ENCODE results near the gene RAD51B. TPM values are rescaled to one million over a fixed set of nuclear protein-coding genes. Genes with fewer than 3 reads are reported as not detected.

Gene RAD51B
- total RNA-seq, 1 experiment from 2014 or later: 8.5 TPM

DNA sequence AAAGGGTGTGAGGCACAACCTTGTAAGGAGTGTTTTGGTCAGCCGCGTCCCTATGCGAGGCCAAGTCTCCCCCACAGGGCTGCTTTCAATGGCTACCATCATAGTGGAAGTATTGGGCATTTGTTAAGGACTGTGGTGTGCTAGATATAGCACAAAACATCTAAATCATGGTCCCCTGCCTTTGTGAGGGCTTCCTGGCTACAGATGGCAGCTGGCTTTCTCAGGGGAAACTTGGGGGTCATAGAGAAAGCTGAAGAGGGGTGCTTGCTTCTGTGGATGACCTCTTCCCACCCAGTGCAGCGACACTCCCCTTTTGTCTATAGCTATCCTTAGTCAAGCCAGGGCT is 657.5 kb downstream of the RAD51B start:
- Histone ChIP-seq H3K4me3 (ENCODE audit: low read depth in 2 of 2, low read length in 2 of 2) (no peak overlapping the region), H3K36me3 (ENCODE audit: control insufficient read depth, insufficient read depth, low read length) (no peaks in the 10 kb centered on the region), H3K4me1 (ENCODE audit: control insufficient read depth, insufficient read depth, low read length) (peaks cover 3% of the 10 kb centered on the region; the same call in 1 of the 2 replicates), H3K9me3 (ENCODE audit: control insufficient read depth, insufficient read depth, low read depth, low read length) (no peaks in the 10 kb centered on the region), H3K27me3 (ENCODE audit: control insufficient read depth, insufficient read depth, low read length) (no peaks in the 10 kb centered on the region), H3K27ac (ENCODE audit: low read length) (no peak overlapping the region)
- POLR2A ChIA-PET: no interaction called here
- DNase-seq (ENCODE audit: low read depth, low spot score): no peak
- no peak for ATAC-seq
- TF ChIP-seq, protein P1, sequence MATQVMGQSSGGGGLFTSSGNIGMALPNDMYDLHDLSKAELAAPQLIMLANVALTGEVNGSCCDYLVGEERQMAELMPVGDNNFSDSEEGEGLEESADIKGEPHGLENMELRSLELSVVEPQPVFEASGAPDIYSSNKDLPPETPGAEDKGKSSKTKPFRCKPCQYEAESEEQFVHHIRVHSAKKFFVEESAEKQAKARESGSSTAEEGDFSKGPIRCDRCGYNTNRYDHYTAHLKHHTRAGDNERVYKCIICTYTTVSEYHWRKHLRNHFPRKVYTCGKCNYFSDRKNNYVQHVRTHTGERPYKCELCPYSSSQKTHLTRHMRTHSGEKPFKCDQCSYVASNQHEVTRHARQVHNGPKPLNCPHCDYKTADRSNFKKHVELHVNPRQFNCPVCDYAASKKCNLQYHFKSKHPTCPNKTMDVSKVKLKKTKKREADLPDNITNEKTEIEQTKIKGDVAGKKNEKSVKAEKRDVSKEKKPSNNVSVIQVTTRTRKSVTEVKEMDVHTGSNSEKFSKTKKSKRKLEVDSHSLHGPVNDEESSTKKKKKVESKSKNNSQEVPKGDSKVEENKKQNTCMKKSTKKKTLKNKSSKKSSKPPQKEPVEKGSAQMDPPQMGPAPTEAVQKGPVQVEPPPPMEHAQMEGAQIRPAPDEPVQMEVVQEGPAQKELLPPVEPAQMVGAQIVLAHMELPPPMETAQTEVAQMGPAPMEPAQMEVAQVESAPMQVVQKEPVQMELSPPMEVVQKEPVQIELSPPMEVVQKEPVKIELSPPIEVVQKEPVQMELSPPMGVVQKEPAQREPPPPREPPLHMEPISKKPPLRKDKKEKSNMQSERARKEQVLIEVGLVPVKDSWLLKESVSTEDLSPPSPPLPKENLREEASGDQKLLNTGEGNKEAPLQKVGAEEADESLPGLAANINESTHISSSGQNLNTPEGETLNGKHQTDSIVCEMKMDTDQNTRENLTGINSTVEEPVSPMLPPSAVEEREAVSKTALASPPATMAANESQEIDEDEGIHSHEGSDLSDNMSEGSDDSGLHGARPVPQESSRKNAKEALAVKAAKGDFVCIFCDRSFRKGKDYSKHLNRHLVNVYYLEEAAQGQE (IDR thresholded peaks at IDR 0.05; ENCODE audit: insufficient read depth in 1 of 2, low read depth in 2 of 2, low read length in 1 of 2): no peak
- TF ChIP-seq TCF7L2 (IDR thresholded peaks at IDR 0.05; ENCODE audit: low read depth, low read length) (no peak), SIN3A (IDR thresholded peaks at IDR 0.05; ENCODE audit: borderline replicate concordance, insufficient read depth, low read depth, low read length) (no peak), POLR2AphosphoS5 (IDR thresholded peaks at IDR 0.05; ENCODE audit: low read depth, low read length) (no peak)
- TF ChIP-seq, protein P2, sequence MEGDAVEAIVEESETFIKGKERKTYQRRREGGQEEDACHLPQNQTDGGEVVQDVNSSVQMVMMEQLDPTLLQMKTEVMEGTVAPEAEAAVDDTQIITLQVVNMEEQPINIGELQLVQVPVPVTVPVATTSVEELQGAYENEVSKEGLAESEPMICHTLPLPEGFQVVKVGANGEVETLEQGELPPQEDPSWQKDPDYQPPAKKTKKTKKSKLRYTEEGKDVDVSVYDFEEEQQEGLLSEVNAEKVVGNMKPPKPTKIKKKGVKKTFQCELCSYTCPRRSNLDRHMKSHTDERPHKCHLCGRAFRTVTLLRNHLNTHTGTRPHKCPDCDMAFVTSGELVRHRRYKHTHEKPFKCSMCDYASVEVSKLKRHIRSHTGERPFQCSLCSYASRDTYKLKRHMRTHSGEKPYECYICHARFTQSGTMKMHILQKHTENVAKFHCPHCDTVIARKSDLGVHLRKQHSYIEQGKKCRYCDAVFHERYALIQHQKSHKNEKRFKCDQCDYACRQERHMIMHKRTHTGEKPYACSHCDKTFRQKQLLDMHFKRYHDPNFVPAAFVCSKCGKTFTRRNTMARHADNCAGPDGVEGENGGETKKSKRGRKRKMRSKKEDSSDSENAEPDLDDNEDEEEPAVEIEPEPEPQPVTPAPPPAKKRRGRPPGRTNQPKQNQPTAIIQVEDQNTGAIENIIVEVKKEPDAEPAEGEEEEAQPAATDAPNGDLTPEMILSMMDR (IDR thresholded peaks at IDR 0.05): no peak
- in situ Hi-C loops (cut with HindIII; ENCODE audit: low pct_unique_long_range_greater_than_20kb, low sequenced_read_pairs) (no loop called here), intact Hi-C loops (cut with micrococcal nuclease; ENCODE audit: unreplicated experiment) (no loop called here)
- CTCF ChIA-PET: no interaction called here
- no TSS peak for BruUV-seq (replicated peaks)

DNA sequence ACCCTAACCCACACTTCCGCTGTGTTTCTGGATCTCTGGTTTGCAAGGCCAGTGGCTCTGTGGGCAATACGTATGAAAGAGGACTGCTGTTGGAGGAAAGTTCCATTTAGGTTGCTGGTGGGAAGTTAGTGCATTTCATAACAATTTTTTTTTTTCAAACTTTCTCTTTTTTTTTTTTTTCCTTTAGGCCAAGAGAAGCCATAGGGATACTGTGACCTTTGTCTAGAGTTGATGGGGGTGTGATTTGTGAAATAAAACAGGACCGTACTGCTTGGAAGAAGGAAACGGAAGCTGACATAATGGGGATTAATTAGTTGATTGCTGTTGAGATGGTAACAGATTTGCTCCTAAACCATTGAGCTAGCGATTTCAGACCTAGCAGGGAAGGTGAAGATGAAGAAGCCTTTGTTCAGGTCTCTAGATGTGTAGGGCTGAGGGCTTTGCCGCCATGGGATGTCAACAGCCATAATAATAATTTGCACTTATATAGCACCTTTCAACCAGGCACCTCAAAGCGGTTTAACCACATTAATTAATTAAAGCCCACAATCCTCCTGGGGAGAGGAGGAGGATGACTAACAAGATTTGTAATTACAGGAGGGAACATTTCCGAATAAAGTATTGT is 658.0 kb downstream of the RAD51B start:
- TF ChIP-seq TCF7L2 (IDR thresholded peaks at IDR 0.05; ENCODE audit: low read depth, low read length): no peak
- TF ChIP-seq SIN3A (IDR thresholded peaks at IDR 0.05; ENCODE audit: borderline replicate concordance, insufficient read depth, low read depth, low read length): no peak
- no peak for TF ChIP-seq POLR2AphosphoS5 (IDR thresholded peaks at IDR 0.05; ENCODE audit: low read depth, low read length)
- TF ChIP-seq, protein P1 (IDR thresholded peaks at IDR 0.05; ENCODE audit: insufficient read depth in 1 of 2, low read depth in 2 of 2, low read length in 1 of 2): no peak
- TF ChIP-seq, protein P2 (IDR thresholded peaks at IDR 0.05): no peak
- Histone ChIP-seq H3K27ac (ENCODE audit: low read length) (no peak overlapping the region), H3K4me3 (ENCODE audit: low read depth in 2 of 2, low read length in 2 of 2) (no peak overlapping the region), H3K4me1 (ENCODE audit: control insufficient read depth, insufficient read depth, low read length) (peaks cover 3% of the 10 kb centered on the region; the same call in 1 of the 2 replicates), H3K27me3 (ENCODE audit: control insufficient read depth, insufficient read depth, low read length) (no peaks in the 10 kb centered on the region), H3K9me3 (ENCODE audit: control insufficient read depth, insufficient read depth, low read depth, low read length) (no peaks in the 10 kb centered on the region), H3K36me3 (ENCODE audit: control insufficient read depth, insufficient read depth, low read length) (no peaks in the 10 kb centered on the region)
- in situ Hi-C loops (cut with HindIII; ENCODE audit: low pct_unique_long_range_greater_than_20kb, low sequenced_read_pairs): no loop called here
- CTCF ChIA-PET: no interaction called here
- DNase-seq (ENCODE audit: low read depth, low spot score) (no peak), ATAC-seq (no peak)
- intact Hi-C loops (cut with micrococcal nuclease; ENCODE audit: unreplicated experiment): no loop called here
- POLR2A ChIA-PET: no interaction called here
- no TSS peak for BruUV-seq (replicated peaks)
